ENCODE data around the gene GDF9. TPM values are rescaled to one million over a fixed set of nuclear protein-coding genes. Genes with fewer than 3 reads are reported as not detected.

GDF9 gene
- total RNA-seq, 1 experiment from 2014 or later, result 0.42 TPM

DNA sequence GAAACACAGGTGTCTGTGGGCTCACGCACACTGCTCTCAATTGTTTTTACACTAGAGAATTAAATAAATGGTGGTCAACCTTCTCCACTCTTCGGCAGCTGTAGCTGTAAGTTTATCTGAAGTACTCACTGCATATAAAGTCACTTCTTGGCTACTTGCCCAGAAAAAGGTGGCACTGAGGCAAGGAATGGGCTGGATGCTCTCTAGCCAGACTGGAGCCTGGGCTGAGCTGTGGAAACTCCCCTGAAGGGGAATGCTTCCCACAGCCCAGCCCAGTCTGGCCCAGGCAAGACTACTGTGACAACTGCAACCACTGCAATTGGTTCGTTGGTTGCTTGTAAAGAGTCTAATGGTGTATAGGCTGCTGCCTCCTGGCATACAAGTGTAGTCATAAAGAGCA, 11.7 kb upstream of the GDF9 start:
- no peak for TF ChIP-seq CREM (CRISPR knock-in tag; IDR thresholded peaks at IDR 0.05)
- TF ChIP-seq GABPB1 (CRISPR knock-in tag; IDR thresholded peaks at IDR 0.05), result no peak
- no peak for TF ChIP-seq CBFB (CRISPR knock-in tag; IDR thresholded peaks at IDR 0.05; ENCODE audit: low read depth)
- TF ChIP-seq SOX15 (CRISPR knock-in tag; IDR thresholded peaks at IDR 0.05), result no peak
- no peak for TF ChIP-seq EMX1 (CRISPR knock-in tag; IDR thresholded peaks at IDR 0.05)
- TF ChIP-seq, protein P1, sequence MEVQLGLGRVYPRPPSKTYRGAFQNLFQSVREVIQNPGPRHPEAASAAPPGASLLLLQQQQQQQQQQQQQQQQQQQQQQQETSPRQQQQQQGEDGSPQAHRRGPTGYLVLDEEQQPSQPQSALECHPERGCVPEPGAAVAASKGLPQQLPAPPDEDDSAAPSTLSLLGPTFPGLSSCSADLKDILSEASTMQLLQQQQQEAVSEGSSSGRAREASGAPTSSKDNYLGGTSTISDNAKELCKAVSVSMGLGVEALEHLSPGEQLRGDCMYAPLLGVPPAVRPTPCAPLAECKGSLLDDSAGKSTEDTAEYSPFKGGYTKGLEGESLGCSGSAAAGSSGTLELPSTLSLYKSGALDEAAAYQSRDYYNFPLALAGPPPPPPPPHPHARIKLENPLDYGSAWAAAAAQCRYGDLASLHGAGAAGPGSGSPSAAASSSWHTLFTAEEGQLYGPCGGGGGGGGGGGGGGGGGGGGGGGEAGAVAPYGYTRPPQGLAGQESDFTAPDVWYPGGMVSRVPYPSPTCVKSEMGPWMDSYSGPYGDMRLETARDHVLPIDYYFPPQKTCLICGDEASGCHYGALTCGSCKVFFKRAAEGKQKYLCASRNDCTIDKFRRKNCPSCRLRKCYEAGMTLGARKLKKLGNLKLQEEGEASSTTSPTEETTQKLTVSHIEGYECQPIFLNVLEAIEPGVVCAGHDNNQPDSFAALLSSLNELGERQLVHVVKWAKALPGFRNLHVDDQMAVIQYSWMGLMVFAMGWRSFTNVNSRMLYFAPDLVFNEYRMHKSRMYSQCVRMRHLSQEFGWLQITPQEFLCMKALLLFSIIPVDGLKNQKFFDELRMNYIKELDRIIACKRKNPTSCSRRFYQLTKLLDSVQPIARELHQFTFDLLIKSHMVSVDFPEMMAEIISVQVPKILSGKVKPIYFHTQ (CRISPR knock-in tag; IDR thresholded peaks at IDR 0.05), result no peak
- TF ChIP-seq, protein P2, sequence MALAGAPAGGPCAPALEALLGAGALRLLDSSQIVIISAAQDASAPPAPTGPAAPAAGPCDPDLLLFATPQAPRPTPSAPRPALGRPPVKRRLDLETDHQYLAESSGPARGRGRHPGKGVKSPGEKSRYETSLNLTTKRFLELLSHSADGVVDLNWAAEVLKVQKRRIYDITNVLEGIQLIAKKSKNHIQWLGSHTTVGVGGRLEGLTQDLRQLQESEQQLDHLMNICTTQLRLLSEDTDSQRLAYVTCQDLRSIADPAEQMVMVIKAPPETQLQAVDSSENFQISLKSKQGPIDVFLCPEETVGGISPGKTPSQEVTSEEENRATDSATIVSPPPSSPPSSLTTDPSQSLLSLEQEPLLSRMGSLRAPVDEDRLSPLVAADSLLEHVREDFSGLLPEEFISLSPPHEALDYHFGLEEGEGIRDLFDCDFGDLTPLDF (CRISPR knock-in tag; IDR thresholded peaks at IDR 0.05), result no peak
- TF ChIP-seq, protein P3, sequence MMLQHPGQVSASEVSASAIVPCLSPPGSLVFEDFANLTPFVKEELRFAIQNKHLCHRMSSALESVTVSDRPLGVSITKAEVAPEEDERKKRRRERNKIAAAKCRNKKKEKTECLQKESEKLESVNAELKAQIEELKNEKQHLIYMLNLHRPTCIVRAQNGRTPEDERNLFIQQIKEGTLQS (CRISPR knock-in tag; conservative IDR thresholded peaks at IDR 0.05), result no peak
- TF ChIP-seq TCF7 (CRISPR knock-in tag; IDR thresholded peaks at IDR 0.05; ENCODE audit: low read depth), result no peak
- no peak for TF ChIP-seq NFYB (CRISPR knock-in tag; conservative IDR thresholded peaks at IDR 0.05; ENCODE audit: low read depth)
- TF ChIP-seq, protein P4, sequence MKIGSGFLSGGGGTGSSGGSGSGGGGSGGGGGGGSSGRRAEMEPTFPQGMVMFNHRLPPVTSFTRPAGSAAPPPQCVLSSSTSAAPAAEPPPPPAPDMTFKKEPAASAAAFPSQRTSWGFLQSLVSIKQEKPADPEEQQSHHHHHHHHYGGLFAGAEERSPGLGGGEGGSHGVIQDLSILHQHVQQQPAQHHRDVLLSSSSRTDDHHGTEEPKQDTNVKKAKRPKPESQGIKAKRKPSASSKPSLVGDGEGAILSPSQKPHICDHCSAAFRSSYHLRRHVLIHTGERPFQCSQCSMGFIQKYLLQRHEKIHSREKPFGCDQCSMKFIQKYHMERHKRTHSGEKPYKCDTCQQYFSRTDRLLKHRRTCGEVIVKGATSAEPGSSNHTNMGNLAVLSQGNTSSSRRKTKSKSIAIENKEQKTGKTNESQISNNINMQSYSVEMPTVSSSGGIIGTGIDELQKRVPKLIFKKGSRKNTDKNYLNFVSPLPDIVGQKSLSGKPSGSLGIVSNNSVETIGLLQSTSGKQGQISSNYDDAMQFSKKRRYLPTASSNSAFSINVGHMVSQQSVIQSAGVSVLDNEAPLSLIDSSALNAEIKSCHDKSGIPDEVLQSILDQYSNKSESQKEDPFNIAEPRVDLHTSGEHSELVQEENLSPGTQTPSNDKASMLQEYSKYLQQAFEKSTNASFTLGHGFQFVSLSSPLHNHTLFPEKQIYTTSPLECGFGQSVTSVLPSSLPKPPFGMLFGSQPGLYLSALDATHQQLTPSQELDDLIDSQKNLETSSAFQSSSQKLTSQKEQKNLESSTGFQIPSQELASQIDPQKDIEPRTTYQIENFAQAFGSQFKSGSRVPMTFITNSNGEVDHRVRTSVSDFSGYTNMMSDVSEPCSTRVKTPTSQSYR (CRISPR knock-in tag; IDR thresholded peaks at IDR 0.05), result no peak
- TF ChIP-seq SMAD4 (CRISPR knock-in tag; IDR thresholded peaks at IDR 0.05), result no peak
- TF ChIP-seq, protein P5, sequence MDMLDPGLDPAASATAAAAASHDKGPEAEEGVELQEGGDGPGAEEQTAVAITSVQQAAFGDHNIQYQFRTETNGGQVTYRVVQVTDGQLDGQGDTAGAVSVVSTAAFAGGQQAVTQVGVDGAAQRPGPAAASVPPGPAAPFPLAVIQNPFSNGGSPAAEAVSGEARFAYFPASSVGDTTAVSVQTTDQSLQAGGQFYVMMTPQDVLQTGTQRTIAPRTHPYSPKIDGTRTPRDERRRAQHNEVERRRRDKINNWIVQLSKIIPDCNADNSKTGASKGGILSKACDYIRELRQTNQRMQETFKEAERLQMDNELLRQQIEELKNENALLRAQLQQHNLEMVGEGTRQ (CRISPR knock-in tag; IDR thresholded peaks at IDR 0.05), result no peak
- no peak for TF ChIP-seq KAT7 (CRISPR knock-in tag; IDR thresholded peaks at IDR 0.05; ENCODE audit: borderline replicate concordance)
- no peak for TF ChIP-seq ZNF232 (CRISPR knock-in tag; IDR thresholded peaks at IDR 0.05)
- TF ChIP-seq ZNF219 (CRISPR knock-in tag; IDR thresholded peaks at IDR 0.05; ENCODE audit: borderline replicate concordance), result no peak
- TF ChIP-seq ETV6 (CRISPR knock-in tag; IDR thresholded peaks at IDR 0.05), result no peak
- TF ChIP-seq, protein P6, sequence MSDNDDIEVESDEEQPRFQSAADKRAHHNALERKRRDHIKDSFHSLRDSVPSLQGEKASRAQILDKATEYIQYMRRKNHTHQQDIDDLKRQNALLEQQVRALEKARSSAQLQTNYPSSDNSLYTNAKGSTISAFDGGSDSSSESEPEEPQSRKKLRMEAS (CRISPR knock-in tag; IDR thresholded peaks at IDR 0.05), result no peak
- TF ChIP-seq, protein P7, sequence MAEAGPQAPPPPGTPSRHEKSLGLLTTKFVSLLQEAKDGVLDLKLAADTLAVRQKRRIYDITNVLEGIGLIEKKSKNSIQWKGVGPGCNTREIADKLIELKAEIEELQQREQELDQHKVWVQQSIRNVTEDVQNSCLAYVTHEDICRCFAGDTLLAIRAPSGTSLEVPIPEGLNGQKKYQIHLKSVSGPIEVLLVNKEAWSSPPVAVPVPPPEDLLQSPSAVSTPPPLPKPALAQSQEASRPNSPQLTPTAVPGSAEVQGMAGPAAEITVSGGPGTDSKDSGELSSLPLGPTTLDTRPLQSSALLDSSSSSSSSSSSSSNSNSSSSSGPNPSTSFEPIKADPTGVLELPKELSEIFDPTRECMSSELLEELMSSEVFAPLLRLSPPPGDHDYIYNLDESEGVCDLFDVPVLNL (CRISPR knock-in tag; IDR thresholded peaks at IDR 0.05; ENCODE audit: borderline replicate concordance, low read depth), result no peak
- TF ChIP-seq ZNF317 (CRISPR knock-in tag; IDR thresholded peaks at IDR 0.05; ENCODE audit: borderline replicate concordance, low read depth), result no peak
- no peaks in the 10 kb centered on the region for H3K27me3 Mint-ChIP-seq (ENCODE audit: low read depth)
- CTCF ChIA-PET, result interaction anchor here (0.6 kb wide), 1 partner anchor 65 kb away, joined by 4 read pairs; the partner anchor contains the start of gene SOWAHA
- POLR2A ChIA-PET, result no interaction called here
- no peaks in the 10 kb centered on the region for H3K4me1 Mint-ChIP-seq
- no peak overlapping the region for H3K4me3 Mint-ChIP-seq
- no peak for ATAC-seq
- H3K36me3 Mint-ChIP-seq, result peaks cover 37% of the 10 kb centered on the region
- no peaks in the 10 kb centered on the region for H3K9me3 Mint-ChIP-seq
- no peak overlapping the region for H3K27ac Mint-ChIP-seq
- DNase-seq (ENCODE audit: low spot score), result no peak
